ENCODE measurements around the gene MYO3B.

DNA sequence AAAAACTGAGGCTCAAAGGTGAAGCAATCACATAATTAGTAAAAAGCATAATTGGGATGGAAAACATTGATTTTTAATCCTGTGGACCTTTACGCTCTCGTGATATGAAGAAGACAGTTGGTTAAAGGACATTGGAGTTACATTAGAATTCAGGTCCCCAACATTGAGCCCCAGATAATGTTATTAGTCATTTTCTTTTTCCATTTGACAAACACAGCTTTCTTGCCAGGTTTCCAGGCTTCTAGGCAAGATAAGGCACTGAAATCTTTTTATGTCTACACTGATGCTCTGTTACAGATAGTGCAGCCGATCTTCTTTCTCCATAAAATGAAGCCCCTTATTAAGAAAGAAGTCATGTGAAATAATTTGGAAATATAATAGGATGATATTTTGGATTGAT is 38.5 kb downstream of the MYO3B start:
- TF ChIP-seq EZH2 (IDR thresholded peaks at IDR 0.05; ENCODE audit: borderline replicate concordance, insufficient read depth, low read depth, low read length, poor library complexity, severe bottlenecking): no peak
- TF ChIP-seq, protein P1, sequence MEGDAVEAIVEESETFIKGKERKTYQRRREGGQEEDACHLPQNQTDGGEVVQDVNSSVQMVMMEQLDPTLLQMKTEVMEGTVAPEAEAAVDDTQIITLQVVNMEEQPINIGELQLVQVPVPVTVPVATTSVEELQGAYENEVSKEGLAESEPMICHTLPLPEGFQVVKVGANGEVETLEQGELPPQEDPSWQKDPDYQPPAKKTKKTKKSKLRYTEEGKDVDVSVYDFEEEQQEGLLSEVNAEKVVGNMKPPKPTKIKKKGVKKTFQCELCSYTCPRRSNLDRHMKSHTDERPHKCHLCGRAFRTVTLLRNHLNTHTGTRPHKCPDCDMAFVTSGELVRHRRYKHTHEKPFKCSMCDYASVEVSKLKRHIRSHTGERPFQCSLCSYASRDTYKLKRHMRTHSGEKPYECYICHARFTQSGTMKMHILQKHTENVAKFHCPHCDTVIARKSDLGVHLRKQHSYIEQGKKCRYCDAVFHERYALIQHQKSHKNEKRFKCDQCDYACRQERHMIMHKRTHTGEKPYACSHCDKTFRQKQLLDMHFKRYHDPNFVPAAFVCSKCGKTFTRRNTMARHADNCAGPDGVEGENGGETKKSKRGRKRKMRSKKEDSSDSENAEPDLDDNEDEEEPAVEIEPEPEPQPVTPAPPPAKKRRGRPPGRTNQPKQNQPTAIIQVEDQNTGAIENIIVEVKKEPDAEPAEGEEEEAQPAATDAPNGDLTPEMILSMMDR (IDR thresholded peaks at IDR 0.05): no peak

Data from B cell (primary cell).